GM18867 (cell line): Measurements from ENCODE around the gene PDK2.

Source experiments
- ATAC-seq: cut with Tn5 transposase; IDR thresholded peaks from one replicate; pipeline ENCODE4 v1.9.1; 2021; ENCODE audit warnings: mild to moderate bottlenecking, moderate library complexity; ENCODE audit not compliant: unreplicated experiment

PDK2 gene

DNA sequence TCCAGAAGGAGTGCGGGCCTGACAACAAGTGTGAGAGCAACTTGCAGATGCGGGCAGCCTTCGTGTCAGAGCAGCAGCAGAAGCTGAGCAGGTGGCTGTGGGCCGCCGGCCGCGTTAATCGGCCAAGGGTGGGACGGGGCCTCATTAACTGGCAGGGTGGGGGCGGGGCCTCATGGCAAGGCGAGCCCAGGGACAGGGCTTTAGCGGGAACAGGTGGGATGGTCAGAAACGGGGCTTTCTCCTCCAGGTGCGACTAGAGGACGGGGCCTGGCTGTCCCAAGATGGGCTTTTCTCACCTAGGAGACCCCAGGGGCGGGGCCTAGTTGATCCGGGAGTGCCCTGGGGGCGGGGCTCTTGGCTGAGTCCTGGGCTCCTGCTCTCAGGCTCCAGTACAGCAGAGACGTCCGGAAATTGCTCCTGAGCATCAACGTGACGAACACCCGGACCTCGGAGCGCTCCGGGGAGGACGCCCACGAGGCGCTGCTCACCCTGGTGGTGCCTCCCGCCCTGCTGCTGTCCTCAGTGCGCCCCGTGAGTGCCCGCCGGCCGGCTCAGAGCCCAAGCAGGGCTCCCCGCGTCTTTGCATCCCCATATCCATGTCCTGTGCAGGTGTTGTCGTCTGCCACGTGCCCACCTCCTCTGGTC, 18.4 kb upstream of the PDK2 start:
- ATAC-seq, result no peak

- ATAC-seq, result no peak
Observed at GRCh38 chr17:50078430-50078829, 16.7 kb upstream of the PDK2 start.

DNA sequence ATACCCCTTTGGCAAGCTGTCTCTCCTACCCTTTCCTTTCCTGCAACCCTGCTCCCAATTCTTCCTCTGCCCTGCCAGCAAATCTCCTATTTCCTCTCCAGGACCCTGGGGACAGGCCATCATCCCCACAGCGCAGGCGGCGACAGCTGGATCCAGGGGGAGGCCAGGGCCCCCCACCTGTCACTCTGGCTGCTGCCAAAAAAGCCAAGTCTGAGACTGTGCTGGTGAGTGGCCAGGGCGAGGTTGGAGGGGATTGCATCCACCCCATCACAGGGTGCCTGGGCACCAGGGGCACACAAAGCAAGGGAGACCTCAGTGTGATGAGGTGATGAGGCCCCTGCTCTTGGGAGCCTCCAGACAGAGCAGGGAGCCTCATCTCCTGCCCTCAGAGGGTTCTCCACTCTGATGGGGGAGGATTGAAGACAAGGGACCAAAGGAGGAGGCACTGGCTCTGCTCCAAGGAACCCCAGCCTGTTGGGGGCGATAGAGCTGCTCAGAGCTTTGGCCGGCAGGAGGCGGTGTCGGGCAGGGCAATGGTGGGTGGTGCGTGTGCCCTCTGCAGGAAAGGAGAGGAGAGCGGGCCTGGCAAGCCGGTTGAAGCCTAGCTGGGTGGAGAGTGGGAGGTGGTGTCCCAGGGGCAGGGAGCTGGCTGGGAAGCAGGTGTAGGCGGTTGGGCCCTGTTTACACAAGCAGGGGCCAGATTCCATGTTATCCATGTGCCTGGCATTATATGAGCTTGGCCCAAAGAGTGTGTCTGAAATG, 15.6 kb upstream of the PDK2 start:
- ATAC-seq, result peak; percentile 52

GRCh38 chr17:50080096-50080480, 15.1 kb upstream of the PDK2 start:
- no peak for ATAC-seq

- peak; percentile 64 for ATAC-seq
Observed at GRCh38 chr17:50080827-50081226, 14.3 kb upstream of the PDK2 start.

DNA sequence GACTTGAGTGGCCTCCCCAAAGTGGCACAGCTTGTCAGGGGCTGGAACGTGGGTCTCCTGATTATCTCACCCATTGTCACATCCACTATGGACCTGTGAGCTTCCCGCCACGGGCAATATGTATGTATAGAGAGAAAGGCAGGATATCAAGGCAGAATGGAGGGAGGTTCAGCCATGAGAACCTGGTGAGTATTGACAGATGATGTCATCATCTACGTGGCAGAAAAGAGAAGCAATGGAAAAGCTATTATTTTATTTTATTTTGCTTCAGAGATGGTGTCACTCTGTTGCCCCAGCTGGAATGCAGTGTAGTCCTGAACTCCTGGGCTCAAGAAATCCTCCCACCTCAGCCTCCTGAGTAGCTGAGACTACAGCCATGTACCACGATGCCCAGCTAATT, 13.4 kb upstream of the PDK2 start:
- ATAC-seq, result no peak

DNA sequence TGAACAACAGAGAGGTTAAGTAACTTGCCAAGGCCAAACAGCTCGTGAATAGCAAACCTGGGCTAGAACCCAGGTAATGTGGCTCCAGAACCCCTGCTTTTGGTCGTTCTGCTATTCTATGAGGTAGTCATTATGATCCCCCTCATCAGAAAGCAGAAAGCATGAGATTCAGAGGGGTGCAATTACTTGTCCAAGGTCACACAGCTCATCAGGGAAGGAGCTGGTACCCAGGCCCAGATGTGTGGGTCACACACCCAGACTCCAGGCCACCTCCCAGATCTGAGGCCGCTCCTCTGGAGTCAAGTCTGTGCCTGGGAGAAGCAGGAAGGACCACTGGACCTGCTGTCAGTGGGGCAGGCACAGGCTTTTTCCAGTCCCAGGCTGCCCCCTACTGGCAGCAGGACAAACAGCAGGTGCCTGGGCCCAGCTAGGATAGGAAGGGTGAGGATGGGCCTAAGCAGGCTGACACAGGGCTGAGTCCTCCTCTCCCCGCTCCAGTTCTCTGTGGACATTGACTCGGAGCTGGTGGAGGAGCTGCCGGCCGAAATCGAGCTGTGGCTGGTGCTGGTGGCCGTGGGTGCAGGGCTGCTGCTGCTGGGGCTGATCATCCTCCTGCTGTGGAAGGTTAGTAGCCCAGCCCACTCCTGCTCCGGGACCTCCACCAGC, 7.8 kb upstream of the PDK2 start:
- peak; percentile 65 for ATAC-seq

GRCh38 chr17:50087912-50088405, 7.2 kb upstream of the PDK2 start:
- no peak for ATAC-seq

GRCh38 chr17:50088952-50089825, 6.0 kb upstream of the PDK2 start:
- no peak for ATAC-seq

GRCh38 chr17:50090071-50090470, 5.1 kb upstream of the PDK2 start:
- ATAC-seq, result no peak

DNA sequence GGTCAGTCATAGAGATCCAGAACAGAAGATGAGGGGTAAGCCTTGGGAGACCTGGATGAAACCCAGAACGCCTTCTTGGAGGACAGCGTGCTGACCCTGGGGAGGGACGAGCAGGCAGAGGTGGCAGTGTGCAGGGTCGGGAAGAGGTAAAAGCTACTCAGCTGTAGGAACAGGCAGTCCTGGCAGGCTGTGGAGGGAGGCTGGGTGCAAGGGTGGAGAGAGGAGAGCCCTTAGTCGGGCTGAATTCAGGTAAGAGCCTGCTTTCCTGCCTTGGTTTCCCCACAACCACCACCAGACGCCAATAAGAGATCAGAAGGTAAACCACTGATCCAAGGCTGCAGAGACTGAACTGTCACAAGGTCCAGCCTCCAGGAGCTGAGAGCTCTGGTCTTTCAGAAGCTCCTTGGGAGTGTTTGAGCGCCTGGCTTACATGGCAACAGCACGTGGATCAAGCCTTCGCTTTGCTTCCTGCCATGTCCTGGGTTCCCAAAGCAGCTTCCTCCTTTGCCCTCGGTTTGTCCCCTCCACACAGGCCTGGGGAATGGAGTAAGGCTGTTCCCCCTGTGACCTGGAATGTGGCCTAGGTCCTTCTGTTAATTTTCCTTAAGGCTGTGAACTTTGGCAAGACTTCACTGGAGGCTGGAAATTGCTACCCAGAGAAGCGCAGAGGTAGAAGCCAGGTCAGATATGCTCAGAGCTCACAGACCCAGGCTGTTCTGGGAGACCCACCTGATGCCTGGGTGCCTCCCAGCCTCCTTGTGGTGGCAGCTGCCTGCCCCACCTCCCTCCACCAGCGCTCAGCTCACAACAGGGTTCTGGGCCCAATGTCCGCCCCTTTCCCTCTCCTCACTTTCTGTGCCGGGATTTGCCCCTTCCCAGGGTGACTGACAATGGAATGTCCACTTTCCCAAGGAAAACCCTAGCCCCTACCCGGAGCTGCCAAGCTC, 3.9 kb upstream of the PDK2 start:
- no peak for ATAC-seq

- no peak for ATAC-seq
Observed at GRCh38 chr17:50091918-50092285, 3.2 kb upstream of the PDK2 start.

GRCh38 chr17:50093246-50093645, 1.9 kb upstream of the PDK2 start:
- ATAC-seq, result no peak

- no peak for ATAC-seq
Observed at GRCh38 chr17:50093807-50094206, 1.3 kb upstream of the PDK2 start.

- peak; percentile 34 for ATAC-seq
Observed at GRCh38 chr17:50094243-50094752, 853 bp upstream of the PDK2 start.

DNA sequence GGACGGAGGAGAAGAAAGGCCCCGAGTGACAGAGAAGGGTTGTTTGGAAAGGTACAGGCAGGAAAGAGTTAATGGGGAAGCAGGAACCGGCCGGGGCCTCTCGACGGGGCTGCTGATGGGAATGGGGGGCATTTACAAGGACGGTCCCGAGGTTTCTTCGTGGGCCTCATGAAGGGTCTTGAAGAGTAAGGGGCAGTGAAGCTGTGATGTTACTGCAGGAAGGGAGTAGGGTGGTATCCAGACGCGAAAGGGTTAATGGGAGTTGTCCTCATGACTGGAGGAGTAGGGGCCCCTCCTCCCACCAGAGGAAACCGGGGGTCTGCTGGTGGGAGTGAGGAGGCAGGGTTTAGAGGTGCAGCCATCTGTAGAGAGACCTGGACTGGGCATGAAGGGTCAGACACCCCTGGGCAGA, 481 bp downstream of the PDK2 start:
- no peak for ATAC-seq

DNA sequence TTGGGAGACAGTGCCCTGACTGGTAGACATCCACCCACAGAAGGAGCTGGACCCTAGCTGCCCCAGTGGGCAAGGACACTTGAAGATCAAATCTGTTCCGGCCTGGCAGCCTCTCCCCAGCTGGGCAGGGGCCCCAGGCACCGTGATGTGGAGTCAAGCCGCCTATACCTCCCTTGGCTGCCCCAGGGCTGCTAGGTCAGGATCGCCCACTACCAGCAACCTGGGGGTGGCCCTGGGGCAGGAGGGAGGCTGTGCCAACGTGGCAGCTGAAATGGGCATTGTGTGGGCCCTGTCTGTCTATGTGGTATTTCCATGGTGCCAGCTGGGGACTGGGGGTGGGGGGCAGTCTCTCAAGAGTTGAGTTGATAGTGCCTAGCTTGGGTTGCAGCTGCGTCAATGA, 941 bp downstream of the PDK2 start:
- ATAC-seq, result no peak

DNA sequence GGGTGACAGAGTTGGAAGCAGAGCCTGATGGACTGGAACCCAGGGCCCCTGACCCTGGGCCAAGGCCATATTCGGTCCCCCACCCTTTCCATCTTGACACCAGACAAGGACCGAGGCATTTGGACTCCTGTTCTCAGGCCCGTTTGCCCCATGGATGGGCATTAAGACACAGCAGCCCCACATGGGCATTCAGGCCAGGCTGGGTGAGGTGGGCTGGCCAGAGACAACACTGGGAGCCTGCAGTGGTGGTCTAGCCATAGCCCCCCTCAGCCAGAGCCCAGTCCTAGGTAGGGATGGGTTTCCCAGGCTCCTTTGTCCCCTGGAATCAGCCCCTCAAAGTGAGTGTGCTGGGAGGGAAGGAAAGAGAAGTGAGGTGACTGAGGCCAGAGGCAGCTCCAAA, 1.6 kb downstream of the PDK2 start:
- ATAC-seq, result no peak

- ATAC-seq, result no peak
Observed at GRCh38 chr17:50097455-50097854, 2.3 kb downstream of the PDK2 start.

DNA sequence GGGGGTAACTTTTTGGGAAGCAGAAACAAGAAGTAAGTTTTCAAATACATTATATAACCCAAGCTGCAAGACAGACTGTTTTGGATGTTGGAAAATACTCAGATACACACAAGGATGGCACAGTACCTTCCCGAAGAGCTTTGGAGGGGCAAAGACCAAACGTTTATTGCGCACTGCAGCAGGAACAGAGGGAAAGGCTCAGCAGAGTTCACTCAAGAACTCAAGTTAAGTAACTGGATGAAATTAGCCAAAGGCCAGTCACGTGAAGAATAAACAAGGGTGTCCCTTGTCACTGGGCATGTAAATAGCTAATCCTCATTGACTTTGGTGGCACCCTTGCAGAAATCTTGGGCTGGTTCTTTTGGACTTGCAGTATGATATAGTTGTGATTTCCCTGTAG, 2.8 kb downstream of the PDK2 start:
- ATAC-seq, result no peak
